NCI-H1105 (cell line): Measurements from ENCODE around the gene MYH9.

ENCODE experiments used
- DNase-seq: peaks from one replicate; lab custom pipeline; 2025; lab: John Stamatoyannopoulos, UW

MYH9 gene

GRCh38 chr22:36348760-36349159 lies 39.0 kb downstream of the MYH9 start:
- DNase-seq, result no peak

GRCh38 chr22:36347094-36347493 lies 40.7 kb downstream of the MYH9 start:
- DNase-seq, result no peak

- no peak for DNase-seq
Measured at GRCh38 chr22:36344106-36344827, 43.5 kb downstream of the MYH9 start.

GRCh38 chr22:36343720-36344105 lies 44.1 kb downstream of the MYH9 start:
- no peak for DNase-seq

- DNase-seq, result no peak
Measured at GRCh38 chr22:36343070-36343719, 44.6 kb downstream of the MYH9 start.

- no peak for DNase-seq
Measured at GRCh38 chr22:36341640-36342041, 46.1 kb downstream of the MYH9 start.

- no peak for DNase-seq
Measured at GRCh38 chr22:36340621-36341020, 47.1 kb downstream of the MYH9 start.

- DNase-seq, result no peak
Measured at GRCh38 chr22:36339171-36340065, 48.3 kb downstream of the MYH9 start.

GRCh38 chr22:36337365-36338130 lies 50.2 kb downstream of the MYH9 start:
- no peak for DNase-seq

- no peak for DNase-seq
Measured at GRCh38 chr22:36336246-36337182, 51.3 kb downstream of the MYH9 start.

GRCh38 chr22:36335621-36336020 lies 52.1 kb downstream of the MYH9 start:
- DNase-seq, result no peak

- DNase-seq, result no peak
Measured at GRCh38 chr22:36334821-36335603, 52.8 kb downstream of the MYH9 start.

GRCh38 chr22:36334081-36334820 lies 53.5 kb downstream of the MYH9 start:
- no peak for DNase-seq

- DNase-seq, result no peak
Measured at GRCh38 chr22:36333644-36334043, 54.1 kb downstream of the MYH9 start.

GRCh38 chr22:36332623-36333332 lies 55.0 kb downstream of the MYH9 start:
- DNase-seq, result peak; percentile 63

GRCh38 chr22:36331912-36332622 lies 55.7 kb downstream of the MYH9 start:
- DNase-seq, result peak; percentile 39

- DNase-seq, result no peak
Measured at GRCh38 chr22:36331306-36331911, 56.4 kb downstream of the MYH9 start.
